ENCODE data around the gene PDE4D.

- TF ChIP-seq CTCF (IDR thresholded peaks at IDR 0.05; ENCODE audit: extremely low read depth in 1 of 2, insufficient read depth in 1 of 2, low read depth in 1 of 2, low read length in 2 of 2) (no peak), MAX (IDR thresholded peaks at IDR 0.05; ENCODE audit: insufficient read depth, insufficient read length) (no peak), POLR2A (IDR thresholded peaks at IDR 0.05; ENCODE audit: low read depth, low read length) (no peak), POLR2AphosphoS5 (IDR thresholded peaks at IDR 0.05; ENCODE audit: insufficient read depth, low read depth, low read length) (no peak), EZH2 (IDR thresholded peaks at IDR 0.05; ENCODE audit: borderline replicate concordance, low read depth, low read length, severe bottlenecking) (no peak), JUN (IDR thresholded peaks at IDR 0.05; ENCODE audit: borderline replicate concordance, insufficient read depth, insufficient read length, low read depth) (no peak), FOS (IDR thresholded peaks at IDR 0.05; ENCODE audit: borderline replicate concordance, insufficient read depth, low read length) (no peak)
These were observed 790.2 kb downstream of the PDE4D start for GRCh38 chr5:59103303-59103702.

Measured in endothelial cell of umbilical vein (primary cell).